IPS-NIHi11 (cell line): ENCODE measurements around the gene C9orf72.

ENCODE experiments used
- DNase-seq: peaks from one replicate; pipeline ENCODE4 v3.0.0; 2012; ENCODE audit warnings: mixed read lengths, low spot score

Gene C9orf72

DNA sequence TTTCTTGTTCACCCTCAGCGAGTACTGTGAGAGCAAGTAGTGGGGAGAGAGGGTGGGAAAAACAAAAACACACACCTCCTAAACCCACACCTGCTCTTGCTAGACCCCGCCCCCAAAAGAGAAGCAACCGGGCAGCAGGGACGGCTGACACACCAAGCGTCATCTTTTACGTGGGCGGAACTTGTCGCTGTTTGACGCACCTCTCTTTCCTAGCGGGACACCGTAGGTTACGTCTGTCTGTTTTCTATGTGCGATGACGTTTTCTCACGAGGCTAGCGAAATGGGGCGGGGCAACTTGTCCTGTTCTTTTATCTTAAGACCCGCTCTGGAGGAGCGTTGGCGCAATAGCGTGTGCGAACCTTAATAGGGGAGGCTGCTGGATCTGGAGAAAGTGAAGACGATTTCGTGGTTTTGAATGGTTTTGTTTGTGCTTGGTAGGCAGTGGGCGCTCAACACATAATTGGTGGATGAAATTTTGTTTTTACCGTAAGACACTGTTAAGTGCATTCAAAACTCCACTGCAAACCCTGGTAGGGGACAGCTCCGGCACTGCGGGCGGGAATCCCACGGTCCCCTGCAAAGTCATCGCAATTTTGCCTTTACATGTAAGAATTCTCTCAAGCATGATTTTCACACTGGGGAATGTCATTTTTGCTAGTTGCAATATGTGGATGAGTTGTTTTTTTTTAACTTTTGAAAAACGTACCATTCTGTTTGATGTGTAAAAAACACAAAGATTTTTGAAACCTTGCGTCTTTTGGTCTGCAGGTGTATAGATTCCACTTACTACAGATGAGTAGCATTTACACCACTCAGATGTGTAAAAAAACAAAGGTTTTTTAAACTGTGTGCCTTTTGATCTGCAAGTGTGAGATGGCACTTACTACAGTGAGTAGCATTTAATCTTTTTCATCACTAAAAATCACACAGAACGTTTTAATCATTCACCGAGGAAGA is 631 bp upstream of the C9orf72 start:
- peak; percentile 91 for DNase-seq

DNA sequence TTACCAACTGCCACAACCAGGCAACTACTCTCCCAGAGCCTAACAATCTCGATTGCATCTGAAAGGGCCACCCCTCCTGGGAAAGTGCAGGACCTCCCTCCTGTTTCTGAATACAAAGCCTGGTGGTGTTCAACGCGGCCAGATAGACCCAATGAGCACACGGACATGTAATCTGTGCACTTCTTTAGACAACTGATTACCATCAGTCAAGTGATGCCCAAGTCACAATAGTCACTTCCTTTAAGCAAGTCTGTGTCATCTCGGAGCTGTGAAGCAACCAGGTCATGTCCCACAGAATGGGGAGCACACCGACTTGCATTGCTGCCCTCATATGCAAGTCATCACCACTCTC is 739 bp downstream of the C9orf72 start:
- peak; percentile 53 for DNase-seq

DNA sequence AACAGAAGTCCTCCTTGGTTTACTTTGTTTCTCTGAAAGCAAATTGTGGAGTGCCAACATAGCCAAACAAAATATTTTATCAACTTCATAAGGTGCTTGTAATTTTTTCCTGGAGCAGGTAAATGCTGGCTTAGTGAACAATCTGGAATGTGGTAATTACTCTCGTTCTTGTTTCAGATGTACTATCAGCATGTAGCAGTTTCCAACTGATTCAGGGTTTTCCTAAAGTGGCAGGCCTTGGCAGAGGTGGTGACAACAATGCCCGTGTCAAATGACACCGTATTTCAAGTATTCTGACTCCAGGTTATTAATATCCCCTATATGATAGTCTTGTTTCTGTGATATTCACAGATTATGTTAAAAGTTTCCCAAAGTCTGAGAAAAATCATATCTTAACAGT is 1.2 kb downstream of the C9orf72 start:
- DNase-seq: no peak

DNA sequence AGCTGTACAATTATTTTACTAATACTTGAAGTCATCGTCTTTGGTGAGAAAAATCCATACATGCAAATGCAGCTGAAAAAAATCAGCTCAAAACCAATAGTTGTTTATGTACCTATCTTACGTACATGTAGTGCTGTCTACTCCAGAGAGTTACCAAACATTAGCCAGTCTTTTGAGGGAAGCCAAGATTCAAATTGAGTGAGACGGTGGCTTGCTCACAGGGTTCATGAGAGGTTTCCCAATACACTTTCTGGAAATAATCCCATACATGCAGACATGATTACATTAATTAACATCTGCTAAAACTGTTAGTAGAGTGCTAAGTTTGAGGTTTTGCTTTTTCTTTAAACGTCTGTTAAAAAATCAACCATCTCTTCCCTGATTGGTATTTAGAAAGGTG is 2.3 kb downstream of the C9orf72 start:
- DNase-seq: no peak

DNA sequence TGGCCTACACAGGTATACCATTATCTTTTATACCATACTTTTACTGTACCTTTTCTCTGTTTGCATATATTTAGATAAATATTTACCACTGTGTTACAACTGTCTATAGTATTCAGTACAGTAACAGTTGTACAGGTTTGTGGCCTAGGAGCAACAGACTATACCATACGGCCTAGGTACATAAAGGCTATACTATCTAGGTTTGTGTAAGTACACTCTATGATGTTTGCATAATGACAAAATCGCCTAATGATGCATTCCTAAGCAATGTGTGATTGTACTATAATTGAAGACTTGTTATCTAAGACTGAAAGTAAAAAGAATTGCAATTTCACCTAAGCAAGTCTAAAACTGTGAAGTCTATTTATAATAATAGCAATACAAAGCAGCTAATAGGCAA is 3.9 kb downstream of the C9orf72 start:
- no peak for DNase-seq

DNA sequence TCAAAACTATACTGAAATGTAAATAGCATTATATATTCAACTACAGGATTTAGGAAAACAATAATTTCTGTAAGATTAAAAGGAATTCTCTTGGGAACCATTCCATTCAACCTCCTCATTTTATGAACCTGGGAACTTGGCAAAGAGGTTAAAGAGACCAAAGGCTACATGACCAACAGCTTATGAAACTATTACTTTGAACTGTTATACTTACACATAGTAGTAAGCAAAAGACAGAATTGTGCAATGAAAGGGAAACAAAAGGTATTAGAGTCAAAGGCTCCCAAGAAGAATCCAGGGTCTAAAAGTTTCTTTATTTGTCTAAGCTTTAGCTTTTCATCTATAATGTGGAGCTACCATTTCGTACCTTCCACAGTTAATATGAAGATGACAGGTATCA is 7.2 kb downstream of the C9orf72 start:
- no peak for DNase-seq

DNA sequence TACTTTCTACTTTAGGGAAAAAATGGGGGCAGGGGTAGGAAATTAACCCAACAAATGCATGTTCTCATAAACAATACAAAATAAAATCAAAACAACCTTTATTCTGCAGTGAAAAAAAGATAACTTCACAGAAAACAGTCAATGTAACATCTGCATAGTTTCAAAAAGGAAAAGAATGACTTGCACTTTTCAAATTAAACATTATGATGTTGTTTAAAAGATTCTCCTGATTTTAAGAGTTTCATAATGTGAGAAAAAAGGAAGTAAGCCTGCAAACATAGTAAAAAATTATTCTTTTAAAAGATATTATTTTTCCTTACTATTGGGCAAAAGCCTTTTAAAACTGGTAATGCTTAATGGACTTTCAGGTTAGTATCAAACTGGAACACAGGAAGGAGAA is 7.6 kb downstream of the C9orf72 start:
- no peak for DNase-seq

DNA sequence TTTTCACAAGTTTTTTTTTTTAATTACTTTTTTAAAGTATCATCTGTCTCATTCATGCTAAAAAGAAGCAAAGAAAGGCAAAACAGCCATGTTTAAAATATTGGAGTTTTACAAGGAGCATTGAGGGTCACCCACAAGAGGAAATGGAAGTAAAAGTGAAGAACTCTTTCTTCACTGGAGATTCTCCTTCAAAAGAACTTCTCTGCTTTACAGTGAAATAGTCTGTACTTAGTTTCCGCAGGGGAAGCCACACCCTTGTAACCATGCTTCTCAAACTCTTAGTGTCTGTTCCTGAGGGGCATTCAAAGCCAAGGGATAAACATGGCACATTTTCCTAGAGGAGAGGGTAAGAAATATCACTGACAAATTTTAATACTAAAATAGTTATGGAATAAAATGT is 8.6 kb downstream of the C9orf72 start:
- DNase-seq: no peak

DNA sequence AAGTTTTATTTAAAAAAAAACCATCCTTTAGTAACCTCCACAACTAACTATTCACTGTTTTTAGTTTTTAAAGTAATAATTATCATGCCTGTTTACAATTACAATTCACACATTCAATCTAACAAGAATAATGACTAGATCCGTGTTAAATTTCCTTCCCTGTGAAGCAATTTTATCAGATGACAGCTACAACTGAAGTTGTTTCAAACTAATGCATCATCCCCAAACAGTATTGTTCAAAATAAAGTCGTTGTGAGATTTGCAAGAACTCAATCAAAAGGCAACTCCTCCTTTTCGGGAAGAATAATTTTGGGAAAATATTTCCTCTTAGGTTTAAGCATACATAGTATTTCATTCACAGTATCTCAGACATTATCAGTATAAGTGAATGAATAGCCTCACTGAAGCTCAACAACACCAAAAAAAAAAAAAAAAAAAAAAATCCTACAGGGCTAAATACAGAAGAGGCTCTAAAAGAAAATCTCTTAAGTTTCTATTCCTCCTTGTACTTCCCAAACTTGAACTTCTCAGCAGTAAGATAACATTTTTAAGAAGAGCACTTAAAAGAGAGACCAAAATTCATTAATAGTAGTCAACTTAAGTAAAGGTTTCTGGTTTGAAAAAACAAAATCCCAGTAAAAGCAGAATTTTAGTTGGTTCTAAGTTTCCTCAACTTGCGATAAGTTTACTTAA is 9.4 kb downstream of the C9orf72 start:
- no peak for DNase-seq

DNA sequence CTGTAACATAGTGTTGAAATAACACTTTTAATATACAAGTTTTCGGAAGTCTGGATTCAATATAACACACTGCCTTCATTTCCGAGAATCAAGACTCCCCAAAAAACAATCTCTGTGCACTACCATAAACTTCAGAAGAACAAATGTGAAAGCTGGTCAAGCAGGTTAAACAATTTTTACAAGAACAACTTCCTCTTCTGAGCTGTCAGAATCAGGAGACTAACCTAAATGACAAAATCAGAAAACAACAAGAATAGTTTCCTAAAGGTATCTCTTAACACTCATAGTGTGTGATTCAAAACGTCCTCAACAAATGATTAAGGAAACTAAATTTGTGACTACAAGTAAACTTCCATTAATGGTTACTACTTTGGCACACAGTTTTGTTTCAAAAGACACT is 11.6 kb downstream of the C9orf72 start:
- DNase-seq: no peak

DNA sequence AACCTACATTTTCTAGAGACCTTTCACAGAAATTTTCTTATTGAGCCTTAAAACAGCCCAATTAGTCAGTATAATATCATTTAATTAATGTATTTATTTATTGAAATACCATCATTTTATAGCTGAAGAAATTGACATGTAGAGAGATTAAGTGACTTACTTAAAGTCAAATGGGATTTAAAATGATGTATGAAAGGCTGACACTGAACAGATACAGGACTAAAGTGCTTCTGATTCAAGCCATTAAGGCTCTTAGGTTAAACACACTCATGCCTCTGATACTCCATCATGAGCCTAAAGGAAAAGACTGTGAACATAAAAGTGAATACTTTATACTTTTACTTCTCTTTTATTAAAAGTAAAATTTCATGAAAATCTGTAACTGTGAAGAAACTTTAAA is 12.8 kb downstream of the C9orf72 start:
- no peak for DNase-seq

DNA sequence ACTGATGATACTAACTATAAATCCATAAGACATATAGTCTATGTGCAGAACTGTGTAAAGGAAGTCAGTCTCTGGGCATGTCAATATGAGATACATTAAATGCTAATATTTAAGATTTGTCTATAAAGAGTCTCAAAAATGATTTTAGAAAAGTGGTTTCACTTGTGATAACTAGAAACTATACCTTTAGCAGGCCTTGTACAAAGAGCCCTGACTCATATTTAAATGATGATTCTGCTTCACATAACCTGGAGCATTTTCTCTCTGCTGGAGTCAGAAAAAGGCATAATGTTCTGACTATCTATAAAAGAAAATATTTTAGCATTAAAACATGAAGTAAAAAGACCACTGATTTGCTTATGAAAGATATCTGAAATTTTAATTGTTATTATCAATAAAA is 15.0 kb downstream of the C9orf72 start:
- DNase-seq: no peak

DNA sequence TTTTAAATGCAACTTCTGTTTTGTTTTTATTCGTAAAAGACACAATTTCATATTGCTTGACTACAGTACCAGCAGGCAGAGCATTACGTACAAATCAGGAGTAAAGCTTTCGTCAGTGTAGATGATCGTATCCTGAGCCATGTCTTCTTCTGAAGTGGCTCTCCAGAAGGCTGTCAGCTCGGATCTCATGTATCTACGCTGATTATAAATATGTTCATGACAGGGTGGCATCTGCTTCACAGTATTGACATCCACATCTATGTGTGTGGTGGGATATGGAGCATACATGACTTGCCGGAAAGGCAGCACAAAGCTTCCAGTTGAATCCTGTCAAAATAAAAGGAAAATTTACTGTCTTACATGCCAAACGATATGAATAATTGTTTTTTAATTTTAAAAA is 16.8 kb downstream of the C9orf72 start:
- no peak for DNase-seq

DNA sequence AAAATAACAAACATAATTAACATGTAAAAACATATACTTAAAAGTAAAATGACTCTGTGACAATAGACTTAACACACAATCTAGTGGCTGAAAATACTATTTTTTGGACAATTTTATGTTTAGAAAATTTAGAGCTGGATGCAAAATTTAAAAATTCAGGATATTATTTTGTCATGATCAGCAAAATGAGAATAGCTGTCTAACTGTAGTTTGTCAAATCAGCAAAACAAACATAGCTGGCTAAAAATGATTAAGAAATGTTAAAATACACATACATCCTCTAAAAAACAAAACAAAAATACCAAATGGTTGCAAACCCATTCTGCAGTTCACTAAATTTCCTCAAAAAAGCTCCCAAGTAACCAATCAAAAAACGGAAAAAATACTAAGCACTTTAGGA is 18.6 kb downstream of the C9orf72 start:
- DNase-seq: no peak

DNA sequence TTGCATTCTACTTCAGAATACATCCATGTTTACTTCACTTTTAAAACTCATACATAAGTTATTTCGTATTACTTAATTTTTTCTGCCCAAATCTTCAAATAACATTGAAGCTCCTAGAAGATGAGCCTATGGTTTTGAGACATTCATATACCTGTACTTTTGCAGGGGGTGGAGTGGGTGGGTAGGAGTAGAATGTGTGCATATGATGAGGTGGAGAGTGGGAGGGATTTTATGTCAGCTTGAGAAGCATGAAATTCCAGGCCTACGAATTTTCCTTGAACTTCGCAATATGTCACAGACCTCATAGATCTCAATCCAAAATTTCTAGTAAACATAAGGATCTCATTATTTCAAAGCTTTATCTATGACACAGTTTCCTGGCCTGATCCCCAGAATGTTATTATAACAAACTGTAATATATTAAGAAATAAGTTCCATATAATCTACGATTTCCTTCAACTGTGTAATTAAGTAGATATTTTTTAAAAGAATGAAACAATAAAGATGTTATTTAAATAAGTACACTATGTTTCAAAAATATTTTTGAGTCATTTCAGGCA is 24.0 kb downstream of the C9orf72 start:
- DNase-seq: no peak

DNA sequence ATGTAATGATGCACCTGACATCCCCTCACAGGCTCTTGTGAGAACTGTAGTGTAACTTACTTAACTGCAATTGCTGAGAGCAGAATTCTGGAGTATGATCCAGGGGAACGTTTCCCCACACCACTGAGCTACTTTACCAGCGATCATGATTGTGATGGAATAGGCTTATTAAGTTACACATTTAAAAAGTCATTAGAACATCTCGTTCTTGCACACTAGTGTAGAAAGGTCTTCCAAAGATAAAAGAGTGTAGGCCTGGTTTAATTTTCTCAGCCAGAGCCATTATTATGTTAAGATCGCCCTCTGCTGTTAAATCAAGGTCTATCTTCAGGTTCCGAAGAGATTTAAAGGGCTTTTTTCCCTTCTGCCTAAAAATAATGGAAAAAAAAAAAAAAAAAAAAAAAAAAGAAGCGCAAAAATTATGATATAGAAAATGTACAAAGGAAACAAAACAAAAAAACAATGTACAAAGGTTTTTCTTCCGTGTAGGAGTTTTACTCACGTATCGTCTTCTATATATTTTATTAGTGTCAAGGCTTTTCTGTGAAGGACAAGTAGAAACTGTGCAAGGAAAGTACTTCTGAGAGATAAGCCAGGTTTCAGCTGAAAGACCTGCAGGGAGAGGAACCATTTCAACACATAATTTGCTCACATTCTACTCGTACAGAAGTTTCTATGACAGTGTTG is 25.1 kb downstream of the C9orf72 start:
- peak; percentile 11 for DNase-seq

DNA sequence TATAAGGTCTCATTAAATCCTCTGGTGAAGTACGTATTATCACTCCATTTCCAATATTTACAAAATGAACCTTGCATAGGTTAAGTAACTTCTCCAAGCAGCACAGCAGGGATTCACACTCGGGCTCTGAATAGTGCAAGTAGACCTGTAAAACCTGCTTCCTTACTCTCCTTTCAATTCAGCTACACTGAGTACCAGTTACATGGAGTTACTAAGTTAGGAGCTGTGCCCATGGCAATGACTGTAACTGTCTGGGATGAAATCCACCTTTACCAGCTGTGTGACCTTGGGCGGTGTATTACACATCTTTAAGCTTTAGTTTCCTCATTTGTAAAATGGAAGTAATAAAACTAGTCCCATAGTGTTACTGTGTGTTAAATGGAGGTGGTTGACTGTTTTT is 27.8 kb downstream of the C9orf72 start:
- DNase-seq: no peak

DNA sequence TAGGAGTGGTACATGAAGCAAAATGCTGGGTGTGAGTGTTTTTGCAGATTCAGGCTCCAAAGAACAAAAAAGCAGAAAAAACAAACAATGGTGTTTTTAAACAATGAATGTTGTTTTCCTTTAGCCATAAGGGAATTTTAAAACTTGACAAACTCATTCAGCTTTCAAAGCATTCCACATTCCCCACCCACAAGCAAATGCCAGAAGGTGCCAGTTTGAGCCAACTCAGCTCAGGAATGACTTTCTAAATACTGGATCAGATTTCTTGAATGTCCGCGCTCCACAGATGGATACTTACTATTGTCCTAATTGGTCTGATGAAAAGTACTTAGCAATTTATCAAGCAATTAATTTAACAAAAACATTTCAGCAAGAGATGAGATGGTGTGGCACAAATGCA is 30.8 kb downstream of the C9orf72 start:
- no peak for DNase-seq

DNA sequence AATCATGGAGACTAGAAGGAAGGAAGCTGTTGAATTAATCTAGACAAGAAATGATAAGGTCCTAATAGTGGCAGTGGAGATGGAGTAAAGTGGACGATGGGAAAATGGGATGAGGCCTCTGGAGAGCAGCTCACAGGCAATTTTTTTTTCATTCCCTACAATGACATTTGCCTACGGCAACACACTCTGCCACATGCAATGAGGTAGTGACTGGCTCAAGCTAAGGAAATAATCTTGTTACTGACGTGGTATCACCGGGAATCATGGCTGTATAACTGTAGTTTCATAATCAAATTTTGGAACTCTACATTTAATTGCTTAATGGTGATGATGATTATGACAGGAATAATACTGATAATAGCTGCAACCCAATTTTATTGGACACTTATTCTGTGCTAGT is 31.5 kb downstream of the C9orf72 start:
- DNase-seq: no peak

DNA sequence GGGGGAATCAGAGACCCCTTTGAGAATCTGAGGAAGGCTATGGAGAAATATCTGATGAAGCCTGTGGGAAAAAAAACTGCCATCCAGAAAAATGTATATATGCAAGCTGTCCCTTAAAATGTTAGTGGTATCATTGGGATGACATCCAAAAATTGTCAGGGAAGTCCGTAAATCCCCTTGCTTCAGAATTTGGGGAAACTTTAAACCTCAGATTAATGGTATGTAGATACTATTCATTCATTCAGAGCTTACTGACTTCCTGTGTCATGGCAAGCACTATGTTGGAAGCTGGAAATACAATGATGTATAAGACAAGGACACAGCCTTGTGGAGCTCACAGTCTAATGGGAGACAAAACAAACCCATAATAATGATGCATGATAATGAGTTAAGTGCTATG is 32.8 kb downstream of the C9orf72 start:
- no peak for DNase-seq

DNA sequence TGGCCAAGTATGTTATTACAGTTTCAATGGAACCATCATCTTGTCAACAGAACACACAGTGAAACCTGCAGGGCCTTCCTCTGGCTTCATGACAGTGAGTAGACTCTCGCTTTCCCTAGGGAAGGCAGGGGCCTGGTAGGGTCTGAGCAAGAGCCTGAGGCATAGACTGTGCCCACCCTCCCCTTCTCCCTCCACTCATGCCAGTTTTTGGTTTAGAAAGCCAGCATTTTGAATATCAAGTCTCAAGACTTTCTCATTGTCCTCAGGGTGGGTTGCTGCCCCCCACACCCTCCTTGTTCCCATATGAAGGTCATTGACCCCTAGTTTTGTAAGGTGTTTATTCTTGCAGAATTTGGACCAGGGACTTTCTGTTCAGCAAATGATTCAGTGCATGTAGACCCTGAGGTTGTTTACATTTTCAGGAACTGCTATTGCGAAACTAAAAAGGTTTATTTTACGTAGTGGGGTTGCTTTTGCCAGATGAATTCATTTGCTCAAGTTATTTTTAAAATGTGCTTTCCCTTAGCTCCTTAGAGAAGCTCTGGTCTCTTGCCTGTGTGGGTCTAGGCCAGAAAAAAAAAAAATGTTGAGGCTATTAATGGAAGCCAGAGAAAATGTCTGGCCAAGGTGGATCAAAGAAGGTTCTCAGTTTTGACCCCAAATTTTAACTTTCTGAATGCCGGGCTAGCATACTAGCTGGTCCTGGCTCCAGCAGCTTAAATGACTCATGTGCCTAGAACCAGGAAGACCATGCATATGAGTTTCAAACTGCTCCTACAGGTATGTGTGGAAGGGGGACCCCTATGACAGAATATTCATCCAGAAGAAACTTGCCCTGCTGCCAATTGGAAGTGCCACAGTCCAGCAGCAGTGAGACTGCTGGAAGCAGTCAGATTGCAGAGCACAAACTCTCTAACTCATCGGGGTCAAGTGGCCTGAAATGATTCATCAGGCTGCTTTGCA is 33.5 kb downstream of the C9orf72 start:
- DNase-seq: no peak

DNA sequence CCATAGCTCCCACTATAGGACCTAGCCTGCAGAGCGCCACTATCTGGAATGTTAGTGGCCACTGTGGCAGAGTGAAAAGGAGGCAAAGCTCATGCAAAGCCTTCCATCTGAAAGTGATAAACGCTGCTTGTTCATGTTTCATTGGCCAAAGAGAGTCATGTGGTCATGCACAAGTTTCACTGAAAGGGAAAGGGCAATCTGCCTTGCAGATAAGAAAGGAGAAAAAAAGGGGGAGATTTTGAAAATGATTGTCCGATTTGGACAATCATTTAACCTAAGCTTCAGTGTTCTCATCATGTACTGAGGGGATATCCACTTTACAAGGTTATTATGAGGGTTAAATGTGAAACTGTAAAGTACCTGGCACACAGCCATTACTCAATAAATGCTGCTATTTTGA is 34.6 kb downstream of the C9orf72 start:
- DNase-seq: no peak
